Astrocyte of the cerebellum (primary cell): ENCODE results near the gene PPIL3.

Experiments
- DNase-seq: peaks from one replicate; pipeline ENCODE4 v3.0.0-alpha.2; 2011; ENCODE audit warnings: low read depth
- H3K4me3 ChIP-seq: 2 replicates; pipeline ENCODE4 v1.5.1; 2011; ENCODE audit warnings: mild to moderate bottlenecking, low read depth, low read length, moderate library complexity
- CTCF ChIP-seq: IDR thresholded peaks from 2 replicates; pipeline ENCODE4 v1.5.1; 2012; ENCODE audit warnings: low read length, low read depth, moderate library complexity, mild to moderate bottlenecking; ENCODE audit errors: missing control alignments
- in situ Hi-C: cut with HindIII; loops from 2 replicates; pipeline ENCODE4 v1.10.0; 2017; ENCODE audit warnings: low sequenced_read_pairs

The PPIL3 gene

GRCh38 chr2:200847269-200847668 is 41.6 kb downstream of the PPIL3 start:
- no peak for TF ChIP-seq CTCF
- in situ Hi-C loops, result no loop called here
- no peak overlapping the region for H3K4me3 ChIP-seq
- DNase-seq, result no peak

GRCh38 chr2:200845669-200846325 is 43.1 kb downstream of the PPIL3 start:
- no peak overlapping the region for H3K4me3 ChIP-seq
- DNase-seq, result no peak
- in situ Hi-C loops, result no loop called here
- no peak for TF ChIP-seq CTCF

GRCh38 chr2:200845194-200845593 is 43.7 kb downstream of the PPIL3 start:
- H3K4me3 ChIP-seq, result no peak overlapping the region
- DNase-seq, result no peak
- in situ Hi-C loops, result no loop called here
- no peak for TF ChIP-seq CTCF

GRCh38 chr2:200843993-200844948 is 44.6 kb downstream of the PPIL3 start:
- no peak for TF ChIP-seq CTCF
- DNase-seq, result no peak
- no peak overlapping the region for H3K4me3 ChIP-seq
- in situ Hi-C loops, result no loop called here

GRCh38 chr2:200839513-200839912 is 49.4 kb downstream of the PPIL3 start:
- in situ Hi-C loops, result no loop called here
- H3K4me3 ChIP-seq, result no peak overlapping the region
- no peak for TF ChIP-seq CTCF

GRCh38 chr2:200834701-200835100 is 54.2 kb downstream of the PPIL3 start:
- TF ChIP-seq CTCF, result no peak
- in situ Hi-C loops, result no loop called here
- H3K4me3 ChIP-seq, result no peak overlapping the region
- no peak for DNase-seq

More at GRCh38 chr2:200839513-200839912, 49.4 kb downstream of the PPIL3 start:
- no peak for DNase-seq
